OCI-LY1 (cell line): ENCODE results near the gene DEGS1.

ENCODE experiments used
- H2AFZ ChIP-seq: fragments of 200-600 bp; sonication (generic), shearing (Covaris generic); 2 replicates; pipeline ENCODE4 v1.6.0; 2014; ENCODE audit warnings: antibody characterized with exemption, mild to moderate bottlenecking, low read length
- H3F3A ChIP-seq: fragments of 200-600 bp; sonication (generic), shearing (Covaris generic); 2 replicates; pipeline ENCODE4 v1.6.0; 2014; ENCODE audit warnings: mild to moderate bottlenecking, antibody characterized with exemption, low read length, moderate library complexity; ENCODE audit not compliant: insufficient read depth
- H3K27ac ChIP-seq: fragments of 200-600 bp; sonication (generic); 2 replicates; pipeline ENCODE4 v1.5.1; 2014; ENCODE audit warnings: low read length, mixed run types, mild to moderate bottlenecking, low read depth; ENCODE audit not compliant: poor library complexity, severe bottlenecking
- H3K27me3 ChIP-seq: fragments of 200-600 bp; sonication (generic); 2 replicates; pipeline ENCODE4 v1.6.0; 2014; ENCODE audit warnings: antibody characterized with exemption, mild to moderate bottlenecking, low read length, moderate library complexity; ENCODE audit not compliant: insufficient read depth
- H3K36me3 ChIP-seq: fragments of 200-600 bp; sonication (generic); 2 replicates; pipeline ENCODE4 v1.6.1; 2014; ENCODE audit warnings: mild to moderate bottlenecking, antibody characterized with exemption, low read length, moderate library complexity, mixed read lengths; ENCODE audit not compliant: insufficient read depth
- H3K4me1 ChIP-seq: fragments of 200-600 bp; sonication (generic); 2 replicates; pipeline ENCODE4 v1.5.1; 2014; ENCODE audit warnings: mild to moderate bottlenecking, low read length, moderate library complexity; ENCODE audit not compliant: insufficient read depth, severe bottlenecking
- H3K4me2 ChIP-seq: fragments of 200-600 bp; sonication (generic), shearing (Covaris generic); 2 replicates; pipeline ENCODE4 v1.6.1; 2014; ENCODE audit warnings: low read length
- H3K4me3 ChIP-seq: fragments of 200-600 bp; sonication (generic); 2 replicates; pipeline ENCODE4 v1.5.1; 2014; ENCODE audit warnings: low read length, low read depth, mild to moderate bottlenecking, mixed read lengths; ENCODE audit not compliant: poor library complexity, severe bottlenecking
- H3K79me2 ChIP-seq: fragments of 200-600 bp; shearing (Covaris generic); 2 replicates; pipeline ENCODE4 v1.6.1; 2016; ENCODE audit warnings: mixed run types, low read length, mixed read lengths; ENCODE audit not compliant: insufficient read depth
- H3K9ac ChIP-seq: fragments of 200-600 bp; sonication (generic), shearing (Covaris generic); 2 replicates; pipeline ENCODE4 v1.6.1; 2014; ENCODE audit warnings: mild to moderate bottlenecking, low read length, mixed read lengths
- H3K9me2 ChIP-seq: fragments of 200-600 bp; sonication (generic), shearing (Covaris generic); 2 replicates; pipeline ENCODE4 v1.6.1; 2014; ENCODE audit warnings: low read depth, mild to moderate bottlenecking, low read length, mixed read lengths
- H3K9me3 ChIP-seq: fragments of 200-600 bp; shearing (Covaris generic); 2 replicates; pipeline ENCODE4 v1.6.1; 2014; ENCODE audit warnings: low read length, mixed read lengths
- H4K20me1 ChIP-seq: fragments of 200-600 bp; sonication (generic), shearing (Covaris generic); 2 replicates; pipeline ENCODE4 v1.6.0; 2016; ENCODE audit warnings: mild to moderate bottlenecking, low read length; ENCODE audit not compliant: insufficient read depth
- EZH2 ChIP-seq: fragments of 200-600 bp; sonication (generic), shearing (Covaris generic); IDR thresholded peaks from 2 replicates; pipeline ENCODE4 v1.8.0; 2017; ENCODE audit warnings: borderline replicate concordance, mixed run types, mild to moderate bottlenecking, antibody characterized with exemption, low read length, moderate library complexity, mixed read lengths
- TF ChIP-seq, protein P1 (sequence below): fragments of 200-600 bp; sonication (generic), shearing (Covaris generic); IDR thresholded peaks from 2 replicates; pipeline ENCODE4 v1.5.1; 2017; ENCODE audit warnings: mild to moderate bottlenecking, antibody characterized with exemption, low read length, moderate library complexity, mixed read lengths

Gene DEGS1

GRCh38 chr1:224219612-224220059 is 36.6 kb downstream of the DEGS1 start:
- H3K27me3 ChIP-seq: no peaks in the 10 kb centered on the region
- no peak for TF ChIP-seq EZH2
- TF ChIP-seq, protein P1, sequence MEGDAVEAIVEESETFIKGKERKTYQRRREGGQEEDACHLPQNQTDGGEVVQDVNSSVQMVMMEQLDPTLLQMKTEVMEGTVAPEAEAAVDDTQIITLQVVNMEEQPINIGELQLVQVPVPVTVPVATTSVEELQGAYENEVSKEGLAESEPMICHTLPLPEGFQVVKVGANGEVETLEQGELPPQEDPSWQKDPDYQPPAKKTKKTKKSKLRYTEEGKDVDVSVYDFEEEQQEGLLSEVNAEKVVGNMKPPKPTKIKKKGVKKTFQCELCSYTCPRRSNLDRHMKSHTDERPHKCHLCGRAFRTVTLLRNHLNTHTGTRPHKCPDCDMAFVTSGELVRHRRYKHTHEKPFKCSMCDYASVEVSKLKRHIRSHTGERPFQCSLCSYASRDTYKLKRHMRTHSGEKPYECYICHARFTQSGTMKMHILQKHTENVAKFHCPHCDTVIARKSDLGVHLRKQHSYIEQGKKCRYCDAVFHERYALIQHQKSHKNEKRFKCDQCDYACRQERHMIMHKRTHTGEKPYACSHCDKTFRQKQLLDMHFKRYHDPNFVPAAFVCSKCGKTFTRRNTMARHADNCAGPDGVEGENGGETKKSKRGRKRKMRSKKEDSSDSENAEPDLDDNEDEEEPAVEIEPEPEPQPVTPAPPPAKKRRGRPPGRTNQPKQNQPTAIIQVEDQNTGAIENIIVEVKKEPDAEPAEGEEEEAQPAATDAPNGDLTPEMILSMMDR: no peak
- no peak overlapping the region for H3K27ac ChIP-seq
- H3K9ac ChIP-seq: no peak overlapping the region
- H3K4me3 ChIP-seq: no peak overlapping the region
- no peak overlapping the region for H3K4me2 ChIP-seq
- H3K9me3 ChIP-seq: no peaks in the 10 kb centered on the region
- H4K20me1 ChIP-seq: no peaks in the 10 kb centered on the region
- no peaks in the 10 kb centered on the region for H3K36me3 ChIP-seq
- no peaks in the 10 kb centered on the region for H3K9me2 ChIP-seq
- no peaks in the 10 kb centered on the region for H3F3A ChIP-seq
- H3K79me2 ChIP-seq: no peaks in the 10 kb centered on the region
- no peaks in the 10 kb centered on the region for H3K4me1 ChIP-seq
- H2AFZ ChIP-seq: no peak overlapping the region

DNA sequence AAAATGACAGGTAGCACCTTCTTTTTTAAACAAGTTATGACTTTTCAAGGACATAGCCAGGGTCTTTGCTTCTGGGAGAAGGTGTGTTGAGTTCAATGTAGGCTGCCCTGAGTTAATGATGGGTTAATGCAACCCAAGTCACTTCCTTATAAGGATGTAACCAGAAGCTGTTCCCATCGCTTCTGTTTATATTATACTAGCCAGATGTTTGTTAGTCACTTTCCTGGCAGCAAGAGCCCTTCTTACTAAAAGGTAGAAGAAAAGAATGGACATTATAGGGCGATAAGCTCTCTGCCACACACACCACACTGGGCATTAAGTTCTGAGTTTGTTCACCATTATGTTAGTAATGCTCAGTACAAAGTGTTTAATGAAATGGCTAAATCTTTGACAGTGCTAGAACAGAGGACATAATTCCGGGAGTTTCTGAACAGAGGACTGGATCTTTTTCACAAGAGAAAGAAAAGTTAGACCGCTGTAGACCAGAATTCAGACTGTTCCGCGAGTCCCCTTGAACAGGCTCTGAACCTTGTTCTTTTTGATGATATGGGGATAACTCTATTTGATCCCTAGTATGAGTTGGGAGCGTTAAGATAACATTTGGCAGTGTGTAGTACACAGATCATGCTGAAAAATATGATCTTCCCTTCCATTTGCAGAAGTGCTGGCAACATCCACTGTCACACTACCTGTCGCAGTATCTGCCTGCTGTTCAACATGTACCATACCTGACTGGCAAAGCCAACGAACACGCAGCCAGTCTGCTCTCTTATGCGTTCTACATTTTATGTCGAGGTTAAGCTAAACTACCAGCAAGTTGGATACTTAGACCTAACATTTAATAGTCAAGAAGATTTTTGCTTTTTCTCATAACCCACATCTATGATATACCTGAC is 41.0 kb downstream of the DEGS1 start:
- no peaks in the 10 kb centered on the region for H3F3A ChIP-seq
- H4K20me1 ChIP-seq: no peaks in the 10 kb centered on the region
- TF ChIP-seq, protein P1: no peak
- no peak for TF ChIP-seq EZH2
- H2AFZ ChIP-seq: no peak overlapping the region
- H3K79me2 ChIP-seq: no peaks in the 10 kb centered on the region
- no peak overlapping the region for H3K27ac ChIP-seq
- no peak overlapping the region for H3K9ac ChIP-seq
- no peaks in the 10 kb centered on the region for H3K4me1 ChIP-seq
- no peak overlapping the region for H3K4me2 ChIP-seq
- peaks cover 26% of the 10 kb centered on the region for H3K36me3 ChIP-seq
- no peaks in the 10 kb centered on the region for H3K9me3 ChIP-seq
- no peaks in the 10 kb centered on the region for H3K27me3 ChIP-seq
- H3K4me3 ChIP-seq: no peak overlapping the region
- no peaks in the 10 kb centered on the region for H3K9me2 ChIP-seq

DNA sequence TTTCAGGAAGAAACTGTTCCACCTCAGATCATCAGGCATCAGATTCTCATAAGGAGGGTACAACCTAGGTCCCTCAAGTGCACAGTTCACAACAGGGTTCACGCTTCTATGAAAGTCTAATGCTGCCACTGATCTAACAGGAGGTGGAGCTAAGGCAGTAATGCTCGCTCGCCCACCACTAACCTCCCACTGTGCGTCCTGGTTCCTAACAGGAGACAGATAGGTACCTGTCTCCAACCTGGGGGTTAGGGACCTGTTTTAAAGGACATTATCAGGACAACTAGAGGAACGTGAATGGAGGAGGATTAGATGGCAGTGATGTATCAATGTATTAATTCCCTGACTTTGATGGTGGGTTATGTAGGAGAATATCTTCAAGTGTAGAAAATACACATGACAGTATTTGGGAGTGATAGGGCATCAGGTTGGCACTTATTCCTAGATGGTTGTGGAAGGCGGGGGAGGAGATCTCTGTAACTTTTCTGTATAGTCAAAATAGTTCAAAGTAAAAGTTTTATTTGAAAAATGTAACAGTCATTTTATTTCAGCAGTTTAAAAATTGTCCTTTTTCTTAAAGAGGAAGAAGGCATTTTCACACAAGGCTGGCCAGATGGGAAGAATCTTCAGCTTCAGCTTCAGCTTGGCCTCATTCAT is 43.9 kb downstream of the DEGS1 start:
- no peak for TF ChIP-seq EZH2
- TF ChIP-seq, protein P1: no peak

More for the DNA sequence above, 43.9 kb downstream of the DEGS1 start:
- Histone ChIP-seq H3K4me3 (no peak overlapping the region), H3K4me1 (no peaks in the 10 kb centered on the region), H3K9ac (no peak overlapping the region), H3K27ac (no peak overlapping the region), H3K79me2 (no peaks in the 10 kb centered on the region), H3K9me3 (no peaks in the 10 kb centered on the region), H2AFZ (no peak overlapping the region), H3K36me3 (peaks cover 45% of the 10 kb centered on the region), H3K27me3 (no peaks in the 10 kb centered on the region), H3K9me2 (no peaks in the 10 kb centered on the region), H4K20me1 (no peaks in the 10 kb centered on the region), H3K4me2 (no peak overlapping the region), H3F3A (no peaks in the 10 kb centered on the region)
